Measurements from ENCODE around the gene SACM1L. TPM values are rescaled to one million over a fixed set of nuclear protein-coding genes. Genes with fewer than 3 reads are reported as not detected.
A peak's percentile ranks its signal among the peaks of the same experiment; 100 is the strongest.

The SACM1L gene
- total and polyA plus RNA-seq, 11 donors, result 12.6 to 35.3 (median 22.3) TPM

GRCh38 chr3:45730409-45731154, 41.4 kb downstream of the SACM1L start:
- Histone ChIP-seq H3K9me3 (no peaks in the 10 kb centered on the region), H3K36me3 (peaks cover 0 to 82% (median 70%) of the 10 kb centered on the region in 9 donors), H3K27ac (no peak overlapping the region), H3K4me3 (no peak overlapping the region), H3K4me1 (peaks cover 0 to 18% (median 0%) of the 10 kb centered on the region in 12 donors), H3K27me3 (no peaks in the 10 kb centered on the region)
- WGBS, 4 donors, result 92 to 94% (median 93%) methylated on average over 4 of the region's 4 CpGs
- DNase-seq (no peak), ATAC-seq (no peak)
- intact Hi-C loops (cut with DNase I), result no loop called here
- no peak for TF ChIP-seq POLR2A (IDR thresholded peaks at IDR 0.05)
- TF ChIP-seq, protein P1, sequence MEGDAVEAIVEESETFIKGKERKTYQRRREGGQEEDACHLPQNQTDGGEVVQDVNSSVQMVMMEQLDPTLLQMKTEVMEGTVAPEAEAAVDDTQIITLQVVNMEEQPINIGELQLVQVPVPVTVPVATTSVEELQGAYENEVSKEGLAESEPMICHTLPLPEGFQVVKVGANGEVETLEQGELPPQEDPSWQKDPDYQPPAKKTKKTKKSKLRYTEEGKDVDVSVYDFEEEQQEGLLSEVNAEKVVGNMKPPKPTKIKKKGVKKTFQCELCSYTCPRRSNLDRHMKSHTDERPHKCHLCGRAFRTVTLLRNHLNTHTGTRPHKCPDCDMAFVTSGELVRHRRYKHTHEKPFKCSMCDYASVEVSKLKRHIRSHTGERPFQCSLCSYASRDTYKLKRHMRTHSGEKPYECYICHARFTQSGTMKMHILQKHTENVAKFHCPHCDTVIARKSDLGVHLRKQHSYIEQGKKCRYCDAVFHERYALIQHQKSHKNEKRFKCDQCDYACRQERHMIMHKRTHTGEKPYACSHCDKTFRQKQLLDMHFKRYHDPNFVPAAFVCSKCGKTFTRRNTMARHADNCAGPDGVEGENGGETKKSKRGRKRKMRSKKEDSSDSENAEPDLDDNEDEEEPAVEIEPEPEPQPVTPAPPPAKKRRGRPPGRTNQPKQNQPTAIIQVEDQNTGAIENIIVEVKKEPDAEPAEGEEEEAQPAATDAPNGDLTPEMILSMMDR (IDR thresholded peaks at IDR 0.05), result no peak

- ATAC-seq, result peak in 1 of 4 donors; percentile 20
- peaks cover 0 to 100% (median 98%) of the 10 kb centered on the region in 9 donors for H3K36me3 ChIP-seq
These were observed 47.5 kb downstream of the SACM1L start for GRCh38 chr3:45736707-45737106.

GRCh38 chr3:45737234-45737633, 48.0 kb downstream of the SACM1L start:
- WGBS, 4 donors, result 79 to 90% (median 84%) methylated on average over 2 of the region's 2 CpGs
- no peak for TF ChIP-seq POLR2A (IDR thresholded peaks at IDR 0.05)
- TF ChIP-seq, protein P1 (IDR thresholded peaks at IDR 0.05), result no peak
- no peak for DNase-seq
- peaks cover 0 to 100% (median 96%) of the 10 kb centered on the region in 9 donors for H3K36me3 ChIP-seq
- H3K27me3 ChIP-seq, result no peaks in the 10 kb centered on the region
- H3K4me1 ChIP-seq, result peaks cover 0 to 9% (median 0%) of the 10 kb centered on the region in 12 donors
- peak in 1 of 4 donors; percentile 32 for ATAC-seq
- no peak overlapping the region for H3K27ac ChIP-seq
- H3K9me3 ChIP-seq, result no peaks in the 10 kb centered on the region
- intact Hi-C loops (cut with DNase I), result no loop called here
- H3K4me3 ChIP-seq, result no peak overlapping the region

More at GRCh38 chr3:45736707-45737106, 47.5 kb downstream of the SACM1L start:
- H3K4me1 ChIP-seq, result peaks cover 0 to 4% (median 0%) of the 10 kb centered on the region in 12 donors
- H3K4me3 ChIP-seq, result no peak overlapping the region
- intact Hi-C loops (cut with DNase I), result no loop called here
- no peak for DNase-seq
- no peaks in the 10 kb centered on the region for H3K9me3 ChIP-seq
- no peaks in the 10 kb centered on the region for H3K27me3 ChIP-seq
- TF ChIP-seq, protein P1 (IDR thresholded peaks at IDR 0.05), result no peak
- no peak for TF ChIP-seq POLR2A (IDR thresholded peaks at IDR 0.05)
- no peak overlapping the region for H3K27ac ChIP-seq

- H3K4me3 ChIP-seq, result no peak overlapping the region
- H3K27ac ChIP-seq, result no peak overlapping the region
- H3K27me3 ChIP-seq, result no peaks in the 10 kb centered on the region
- peaks cover 0 to 10% (median 0%) of the 10 kb centered on the region in 12 donors for H3K4me1 ChIP-seq
- intact Hi-C loops (cut with DNase I), result no loop called here
- ATAC-seq (no peak), DNase-seq (no peak)
- peaks cover 0 to 100% (median 98%) of the 10 kb centered on the region in 9 donors for H3K36me3 ChIP-seq
- no peak for TF ChIP-seq POLR2A (IDR thresholded peaks at IDR 0.05)
- TF ChIP-seq, protein P1 (IDR thresholded peaks at IDR 0.05), result no peak
- H3K9me3 ChIP-seq, result no peaks in the 10 kb centered on the region
- 83 to 94% (median 86%) methylated on average over 2 of the region's 2 CpGs for WGBS, 4 donors
These were observed 50.8 kb downstream of the SACM1L start for GRCh38 chr3:45739991-45740390.

Data from heart left ventricle (tissue), 16 donors.